GM21529 (cell line): ENCODE data around the gene RCSD1.

Experiments
- ATAC-seq: cut with Tn5 transposase; IDR thresholded peaks from one replicate; pipeline ENCODE4 v1.9.1; 2021; ENCODE audit not compliant: unreplicated experiment

Gene RCSD1

DNA sequence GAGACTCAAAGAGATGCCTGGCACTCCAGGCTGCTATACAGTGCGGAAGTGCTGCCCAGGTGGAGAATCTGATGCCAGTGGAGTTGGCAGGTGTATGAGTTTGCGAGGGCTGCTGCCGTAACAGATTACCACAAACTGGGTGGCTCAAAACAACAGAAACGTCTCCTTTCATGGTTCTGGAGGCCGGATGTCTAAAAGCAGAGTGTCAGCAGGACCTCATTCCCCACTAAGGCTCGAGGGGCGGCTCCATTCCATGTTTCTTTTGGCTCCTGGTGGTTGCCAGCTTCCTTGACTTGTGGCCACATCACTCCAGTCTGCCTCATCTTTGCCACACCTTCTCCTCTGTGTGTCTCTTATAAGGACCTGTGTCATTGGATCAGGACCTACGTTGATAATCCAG lies 10.0 kb downstream of the RCSD1 start:
- no peak for ATAC-seq

DNA sequence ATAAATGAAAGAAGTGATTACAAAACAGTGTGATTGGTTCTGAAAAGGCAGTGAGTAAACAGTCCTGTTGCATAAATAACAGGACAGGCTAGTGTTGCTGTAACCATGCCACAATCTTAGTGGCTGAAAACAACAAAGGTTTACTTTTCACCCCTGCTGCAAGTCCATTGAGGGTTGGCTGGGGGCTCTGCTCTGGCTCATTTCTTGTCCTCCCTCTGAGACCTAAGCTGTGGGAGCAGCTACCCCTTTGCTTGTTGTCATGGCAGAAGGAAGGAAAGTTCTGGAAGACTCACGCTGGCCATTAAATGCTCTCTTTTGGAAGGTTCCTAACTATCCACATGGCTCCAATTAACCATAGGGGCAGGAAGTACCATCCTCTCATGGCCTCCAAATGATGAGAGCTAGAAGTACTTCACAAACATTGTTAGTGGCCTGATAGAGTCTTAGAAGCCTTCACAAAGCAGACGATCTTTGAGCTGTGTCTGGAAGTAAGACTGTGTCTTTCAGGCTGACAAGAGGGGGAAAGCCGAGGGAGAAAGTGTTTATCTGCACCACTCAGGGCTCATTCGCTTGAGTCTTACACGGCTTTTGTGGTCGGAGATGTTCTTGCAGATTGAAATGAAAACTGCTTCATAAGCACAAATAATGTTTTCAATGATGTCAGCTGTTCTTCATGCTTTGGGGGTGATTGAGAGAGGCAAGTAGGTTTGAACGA lies 11.9 kb downstream of the RCSD1 start:
- no peak for ATAC-seq

DNA sequence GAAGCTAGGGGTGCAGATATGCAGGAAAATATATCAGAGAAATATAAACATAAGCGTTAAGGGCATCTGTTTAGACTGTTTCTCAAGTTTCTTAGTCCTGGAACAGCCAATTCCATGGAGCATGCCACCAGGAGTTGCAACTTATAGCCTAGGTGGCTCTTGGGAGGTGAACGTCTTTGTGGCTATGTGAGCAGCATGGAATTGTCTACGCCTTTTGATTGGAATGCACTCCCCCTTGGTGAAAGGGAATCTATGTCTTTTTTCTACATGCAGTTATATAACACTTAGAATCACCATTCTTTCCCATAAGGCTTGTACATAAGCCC lies 12.4 kb downstream of the RCSD1 start:
- ATAC-seq: no peak

DNA sequence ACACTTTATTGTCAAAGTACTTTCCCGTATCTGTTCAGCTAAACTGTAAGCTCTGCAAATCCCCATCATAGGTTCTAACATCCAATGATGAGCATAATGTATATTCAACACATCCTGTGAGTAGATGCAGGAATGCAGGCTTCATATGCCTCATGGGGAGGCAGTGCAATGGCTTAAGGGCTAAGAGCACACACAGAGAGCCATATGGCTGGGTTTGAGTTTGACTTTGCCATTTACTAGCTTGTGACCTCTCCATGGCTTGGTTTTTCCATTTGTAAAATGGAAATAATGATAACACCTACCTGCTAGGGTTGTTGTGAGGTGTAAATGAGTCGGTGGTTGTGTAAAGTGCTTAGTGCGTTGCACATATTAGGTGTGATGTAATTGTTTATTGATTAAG lies 13.4 kb downstream of the RCSD1 start:
- ATAC-seq: no peak

DNA sequence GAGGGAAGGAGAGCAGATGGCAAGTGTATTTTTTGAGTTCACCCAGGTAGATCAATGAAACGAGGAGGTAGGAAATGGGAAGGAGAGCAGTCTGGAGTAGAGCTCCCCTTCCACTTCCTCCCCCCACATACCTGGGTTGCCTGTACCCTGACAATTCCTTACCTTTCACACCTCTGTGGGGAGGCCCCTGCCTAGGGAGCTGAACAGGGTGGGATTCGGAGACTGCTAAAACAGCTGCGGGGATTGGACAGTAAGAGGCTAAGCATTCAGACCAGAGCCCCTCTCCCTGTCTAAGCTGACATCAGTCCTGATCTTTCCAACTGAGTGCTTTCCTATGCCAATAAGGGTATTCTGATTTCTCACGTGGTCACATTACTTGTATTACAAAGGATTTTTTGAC lies 14.5 kb downstream of the RCSD1 start:
- no peak for ATAC-seq

DNA sequence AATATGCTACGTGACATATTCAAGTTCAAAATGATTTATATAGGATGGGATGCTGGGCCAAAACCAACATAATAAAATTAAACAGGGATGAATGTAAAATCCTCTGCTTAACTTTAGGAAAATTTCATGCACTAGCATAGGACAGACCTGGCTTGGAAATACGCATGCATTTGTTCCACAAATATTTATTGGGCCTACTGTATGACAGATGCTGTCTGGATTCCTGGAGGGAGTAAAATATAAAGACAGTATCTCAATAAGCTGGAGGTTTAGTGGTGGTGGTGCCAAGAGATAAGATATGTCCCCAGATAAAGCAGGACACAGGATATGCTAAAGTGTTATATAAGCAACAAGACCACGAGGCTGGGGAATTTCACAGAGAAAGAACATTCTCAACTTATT lies 15.1 kb downstream of the RCSD1 start:
- ATAC-seq: no peak

DNA sequence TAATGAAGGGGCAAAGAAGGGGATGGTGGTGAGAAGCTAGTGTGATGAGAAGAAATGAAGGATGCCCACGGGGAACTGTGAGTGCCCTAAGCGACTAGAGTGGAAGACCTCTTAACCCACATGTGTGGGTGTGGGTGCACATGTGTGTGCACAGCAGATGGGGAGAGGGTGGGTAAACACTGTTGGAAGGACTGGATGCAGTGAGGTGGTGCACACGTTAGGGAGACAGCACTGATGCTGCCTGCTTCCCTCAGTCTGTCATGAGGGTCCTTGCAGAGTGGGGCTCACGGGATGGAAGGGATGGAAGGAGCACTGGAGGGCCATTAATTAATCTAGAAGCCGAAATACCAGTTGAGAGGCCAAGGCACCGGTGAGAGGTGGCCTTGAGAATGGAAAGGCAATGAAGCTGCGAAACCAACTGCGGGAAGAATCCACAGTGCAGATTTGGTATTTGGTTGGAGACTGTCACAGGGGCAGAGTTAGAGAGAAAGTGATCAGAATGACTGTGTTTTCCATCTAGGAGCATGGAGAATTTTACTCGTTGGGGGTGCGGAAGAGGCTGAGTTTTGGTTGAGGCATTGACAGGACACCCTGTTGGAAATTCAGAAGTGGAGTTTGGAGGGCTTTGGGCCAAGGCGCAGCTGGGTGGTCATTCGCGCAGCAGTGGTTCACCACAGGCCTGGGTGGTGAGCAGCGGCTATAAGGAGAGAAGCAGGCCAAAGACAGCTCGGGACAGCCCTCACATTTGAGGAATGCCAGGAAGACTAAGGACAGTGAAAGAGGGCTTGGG lies 15.8 kb downstream of the RCSD1 start:
- ATAC-seq: no peak

DNA sequence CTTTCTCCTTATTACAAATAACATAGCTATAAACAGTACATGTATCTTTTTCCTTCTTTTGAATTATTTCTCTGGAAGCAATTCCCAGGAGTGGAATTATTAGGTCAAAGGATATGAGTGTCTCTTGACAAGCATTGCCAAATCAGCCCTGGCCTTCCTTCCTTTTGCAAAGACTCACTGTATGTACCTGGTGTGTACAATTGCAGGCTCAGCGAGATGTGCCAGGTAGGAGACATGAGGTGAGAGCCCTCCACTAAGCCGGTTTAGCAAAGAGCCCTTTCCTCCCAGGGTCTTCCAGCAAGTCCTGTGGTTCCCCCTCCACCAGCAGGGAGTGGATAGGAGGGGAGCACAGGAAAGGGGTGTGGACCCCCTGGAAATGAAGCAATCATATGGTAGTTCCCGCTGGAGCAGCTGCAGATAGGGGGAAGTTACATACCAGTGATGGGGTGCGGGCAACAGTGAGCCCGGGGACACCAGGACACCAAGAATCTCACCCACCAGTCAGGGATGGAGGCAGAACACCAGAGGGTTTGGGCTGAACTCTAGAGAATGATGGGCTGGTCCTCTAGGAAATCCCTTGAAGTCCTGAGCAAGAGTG lies 18.3 kb downstream of the RCSD1 start:
- no peak for ATAC-seq

DNA sequence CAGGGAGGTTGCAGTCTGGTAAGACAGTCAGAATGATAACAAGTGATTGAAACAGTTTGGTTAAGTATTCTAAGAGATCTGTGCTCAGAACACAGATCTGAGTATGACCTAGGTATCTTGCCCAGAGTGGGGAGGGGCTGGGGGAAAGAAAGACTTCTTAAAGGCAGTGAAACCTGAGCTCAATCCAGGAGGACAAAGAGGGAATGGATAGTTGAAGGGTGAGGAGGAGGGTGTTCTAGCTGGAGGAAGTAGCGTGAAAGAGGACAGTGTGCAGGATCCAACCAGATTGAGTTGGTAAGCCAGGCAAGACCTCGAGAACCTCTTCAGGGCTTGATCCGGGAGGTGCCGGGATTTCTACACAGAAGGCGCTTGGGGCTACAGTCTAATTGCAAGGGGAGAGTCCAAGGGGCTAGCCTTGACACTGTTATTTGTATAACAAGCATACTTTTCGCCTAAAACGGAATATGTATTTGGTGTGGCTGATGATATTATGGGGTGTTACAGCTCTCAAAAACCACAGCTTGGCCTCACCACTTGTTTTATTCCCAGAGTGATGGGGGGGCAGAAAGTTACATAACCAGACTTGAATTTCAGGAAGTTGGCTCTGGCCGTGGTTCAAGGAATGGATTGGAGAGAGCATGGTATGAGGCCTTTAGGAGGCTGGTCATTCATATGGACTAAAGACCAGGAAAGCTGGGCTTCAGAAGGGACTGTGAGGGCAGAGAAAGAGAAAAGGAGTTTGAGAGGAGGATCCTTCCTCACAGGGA lies 19.1 kb downstream of the RCSD1 start:
- ATAC-seq: no peak

DNA sequence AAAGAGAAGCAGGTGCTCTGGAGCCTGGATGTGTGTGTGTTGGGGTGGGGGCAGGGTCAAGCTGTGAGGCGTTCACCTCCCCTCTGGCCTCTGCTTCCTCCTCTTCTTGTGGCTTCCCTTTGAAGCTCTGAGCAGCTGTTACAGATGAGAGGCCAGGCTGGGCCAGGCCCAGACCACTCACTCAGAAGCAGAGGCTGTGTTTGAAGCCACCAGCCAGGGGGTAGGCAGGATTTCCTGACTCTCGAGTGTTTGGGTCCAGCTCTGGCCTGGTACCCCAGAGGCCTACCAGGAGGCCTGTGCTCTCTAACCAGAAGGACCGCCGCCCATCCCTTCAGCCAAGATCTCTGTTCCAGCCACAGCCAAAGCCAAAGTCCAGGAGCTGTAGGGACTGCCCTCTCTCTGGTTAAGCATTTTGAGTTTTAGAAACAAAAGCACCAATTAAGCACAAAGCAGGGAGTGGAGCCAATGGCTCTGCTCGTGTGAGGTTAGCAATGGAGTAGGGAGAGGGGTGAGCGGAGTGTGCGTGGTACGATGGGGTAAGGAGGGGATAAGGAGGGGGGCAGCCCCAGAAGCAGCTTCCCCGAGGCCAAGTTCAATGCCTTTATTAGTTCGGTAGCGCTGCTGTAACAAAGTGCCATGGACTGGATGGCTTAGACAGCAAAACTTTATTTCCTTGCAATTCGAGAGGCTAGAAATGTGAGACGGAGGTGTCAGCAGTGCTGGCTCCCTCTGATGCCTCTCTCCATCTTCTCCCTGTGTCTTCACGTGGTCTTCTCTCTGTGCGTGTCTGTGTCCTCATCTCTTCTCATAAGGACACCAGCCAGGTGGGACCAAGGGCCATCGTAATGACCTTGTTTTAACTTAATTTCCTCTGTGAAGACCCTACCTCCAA lies 20.5 kb downstream of the RCSD1 start:
- peak; percentile 69 for ATAC-seq

DNA sequence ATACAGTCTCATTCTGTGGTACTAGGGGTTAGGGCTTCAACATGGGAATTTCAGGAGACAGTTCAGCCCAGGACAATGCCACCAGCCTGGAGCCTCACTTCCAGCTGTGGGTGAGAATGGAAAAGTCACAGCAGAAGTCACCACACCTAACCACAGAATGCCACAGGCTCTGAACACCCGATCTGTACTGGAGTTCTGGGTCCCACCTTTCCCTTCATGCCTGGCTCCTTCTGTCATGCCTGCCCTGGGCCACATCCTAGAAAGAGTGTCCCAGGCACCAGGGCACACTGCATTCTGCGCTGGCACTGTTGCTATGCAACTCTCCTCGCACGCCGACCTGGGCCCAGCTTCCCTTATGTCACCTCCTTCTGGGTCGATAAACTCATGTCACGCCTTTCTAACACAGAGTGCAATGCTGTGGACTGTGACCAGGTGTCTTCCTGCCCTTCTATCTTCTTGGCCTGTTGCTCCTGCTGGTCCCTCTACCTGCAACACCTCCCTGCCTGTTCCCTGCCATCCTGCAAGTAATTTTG lies 21.2 kb downstream of the RCSD1 start:
- no peak for ATAC-seq

DNA sequence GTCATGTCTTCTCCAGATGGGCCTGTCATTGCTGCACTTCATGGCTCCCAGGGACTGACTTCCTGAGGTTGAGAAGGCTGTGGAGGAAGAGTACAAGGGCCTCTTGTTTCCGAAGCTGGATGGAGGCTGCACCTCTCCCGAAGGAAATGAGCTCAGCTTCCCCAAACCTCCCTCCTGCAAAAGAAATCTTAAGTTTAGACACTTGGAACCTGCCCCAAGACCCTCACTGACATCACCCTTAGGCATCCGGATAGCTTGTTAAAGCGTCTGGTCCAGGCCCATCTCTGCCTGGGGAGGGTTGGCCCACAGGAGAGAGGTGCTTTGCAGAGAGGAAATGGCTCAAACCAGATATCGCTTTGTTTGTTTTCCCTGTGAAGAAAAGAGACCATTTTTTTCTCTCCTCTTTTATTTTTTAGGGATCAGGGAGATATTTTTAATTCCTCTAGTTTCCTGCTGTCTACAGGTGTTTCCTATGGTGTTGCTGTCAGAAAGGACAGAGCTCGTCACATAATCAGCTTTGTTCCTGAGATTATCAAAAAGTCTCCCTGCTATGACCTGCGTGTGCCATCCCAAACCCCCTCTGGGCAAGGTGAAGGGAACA lies 25.0 kb downstream of the RCSD1 start:
- no peak for ATAC-seq

DNA sequence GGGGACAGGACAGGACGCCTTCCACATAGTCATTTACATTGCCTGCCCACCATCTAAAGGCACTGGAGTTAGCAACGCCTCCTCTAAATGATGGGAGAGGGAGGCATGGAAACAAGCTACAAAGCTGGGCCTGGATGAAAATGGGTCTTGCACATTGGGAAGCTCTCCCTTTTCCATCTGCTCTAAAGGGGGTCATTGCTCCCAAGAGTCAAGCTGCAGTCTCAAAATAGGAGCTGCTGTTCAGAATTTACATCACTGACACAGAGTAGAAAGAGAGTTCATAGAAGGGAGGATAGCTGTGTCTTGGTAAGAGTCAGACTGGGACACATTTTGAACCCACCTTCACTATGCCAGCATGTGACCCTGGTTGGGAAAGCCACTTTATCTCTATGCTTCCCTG lies 26.6 kb downstream of the RCSD1 start:
- ATAC-seq: no peak

DNA sequence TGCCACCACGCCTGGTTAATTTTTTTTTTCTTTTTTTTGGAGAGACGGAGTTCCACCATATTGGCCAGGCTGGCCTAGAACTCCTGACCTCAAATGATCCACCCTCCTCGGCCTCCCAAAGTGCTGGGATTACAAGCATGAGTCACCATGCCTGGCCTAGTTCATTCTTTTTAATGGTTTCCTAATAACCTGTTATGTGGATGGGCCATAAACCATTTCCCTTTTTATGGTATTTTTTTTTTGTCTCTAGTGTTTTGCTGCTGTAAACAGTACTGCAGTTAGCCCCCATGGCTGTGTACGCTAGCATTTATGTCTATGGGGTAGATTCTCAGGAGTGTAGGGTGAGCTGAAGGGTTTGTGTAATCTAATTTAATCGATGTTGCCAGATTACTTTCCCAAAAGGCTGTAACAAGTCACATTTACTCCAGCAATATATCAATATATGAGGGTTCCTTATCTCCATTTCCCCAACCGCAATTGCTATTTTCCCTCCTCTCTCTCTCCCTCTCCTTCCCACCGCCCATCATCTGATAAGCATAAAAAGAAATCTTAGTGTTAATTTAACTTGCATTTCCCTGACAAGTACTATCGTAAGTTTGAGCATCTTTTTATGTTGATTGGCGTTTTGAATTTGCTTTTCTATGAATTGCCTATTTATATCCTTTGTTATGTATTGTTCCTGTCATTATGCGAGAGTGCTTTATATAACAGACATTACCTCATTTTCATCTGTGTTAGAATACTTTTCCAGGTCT lies 28.7 kb downstream of the RCSD1 start:
- no peak for ATAC-seq

DNA sequence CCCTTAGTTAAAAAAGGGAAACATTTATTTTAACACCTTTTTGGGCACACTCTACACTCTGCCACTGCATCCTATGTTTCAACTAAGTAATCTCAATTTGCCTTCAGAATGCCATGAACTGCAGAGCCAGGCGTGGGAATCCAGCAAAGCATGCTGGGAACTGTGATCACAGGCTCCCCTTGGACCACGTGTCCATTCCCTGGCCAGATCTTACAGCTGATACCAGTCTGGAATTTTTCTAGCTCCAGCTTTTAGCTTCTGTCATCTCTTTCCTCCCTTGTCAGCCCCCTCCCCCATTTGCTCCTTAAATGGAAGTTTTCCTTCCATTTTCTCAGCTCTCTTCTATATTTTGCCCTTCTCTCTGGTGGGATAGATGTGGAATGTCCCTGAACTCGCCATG lies 29.4 kb downstream of the RCSD1 start:
- ATAC-seq: no peak

DNA sequence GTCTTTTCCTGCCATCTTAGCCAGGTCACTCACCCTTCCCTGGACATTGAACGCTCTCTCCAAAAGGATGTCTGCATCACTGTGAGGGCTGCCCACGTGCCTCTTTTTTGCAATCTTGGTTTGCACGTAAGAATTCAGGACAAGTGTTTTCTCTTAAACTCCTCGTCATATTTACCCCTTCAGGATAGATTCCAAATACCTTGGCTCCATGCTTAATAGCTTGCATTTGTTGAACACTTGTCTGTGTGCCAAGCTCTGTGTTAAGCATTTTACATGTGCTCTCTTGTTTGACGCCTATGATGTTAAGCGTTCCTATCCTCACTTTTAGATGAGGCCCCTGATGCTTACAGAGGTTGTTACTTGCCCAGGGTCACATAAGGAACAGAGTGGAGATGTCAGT lies 29.8 kb downstream of the RCSD1 start:
- no peak for ATAC-seq

DNA sequence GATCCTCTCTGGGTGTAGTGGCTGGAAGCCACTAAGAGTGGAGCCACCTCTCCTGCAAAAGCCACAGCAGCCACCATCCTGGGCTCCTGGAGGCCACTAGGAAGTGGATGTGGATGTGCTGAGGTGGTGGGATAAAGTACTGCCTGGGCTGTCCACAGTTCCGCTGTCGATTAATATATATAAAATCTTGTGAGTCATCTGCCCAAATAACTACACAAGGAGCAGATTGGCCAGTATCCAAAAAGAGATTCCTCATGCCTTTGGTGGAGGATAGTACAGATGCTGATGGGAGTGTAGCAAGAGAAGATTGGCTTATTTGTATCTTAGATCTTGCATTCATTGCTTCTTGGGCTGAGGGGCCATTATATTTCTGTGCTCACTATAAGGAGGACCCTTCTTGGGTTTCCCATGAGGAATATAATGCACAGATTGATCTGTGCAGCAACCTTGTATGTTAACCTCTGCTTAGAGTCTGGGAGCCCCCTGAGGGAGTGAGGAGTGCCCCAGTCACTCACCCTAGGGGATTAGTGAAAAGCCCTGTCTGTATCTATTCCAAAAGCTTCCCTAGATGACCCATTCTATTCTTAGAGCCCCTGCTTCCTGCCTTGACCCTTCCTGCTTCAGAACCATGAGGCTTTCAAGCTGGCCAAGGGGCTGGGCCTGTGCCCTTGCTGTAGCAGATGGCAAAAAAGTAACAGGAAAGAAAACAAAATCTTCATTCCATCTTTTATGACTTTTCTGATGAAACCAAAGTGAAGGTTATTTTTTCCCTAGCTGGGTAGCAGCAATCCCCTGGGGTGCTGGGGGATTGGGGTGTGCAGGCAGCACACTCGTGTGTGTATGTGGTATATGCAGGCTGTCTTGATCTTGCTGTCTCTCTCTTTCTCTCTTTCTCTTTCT lies 31.7 kb downstream of the RCSD1 start:
- ATAC-seq: no peak
